ENCODE results near the gene SARM1.

Gene SARM1

GRCh38 chr17:28342313-28342712 is 29.2 kb upstream of the SARM1 start:
- no peak for DNase-seq

GRCh38 chr17:28343491-28343932 is 28.0 kb upstream of the SARM1 start:
- DNase-seq = no peak

GRCh38 chr17:28344011-28344410 is 27.5 kb upstream of the SARM1 start:
- no peak for DNase-seq

- no peak for DNase-seq
Observed at GRCh38 chr17:28344435-28344901, 27.0 kb upstream of the SARM1 start.

GRCh38 chr17:28345419-28346198 is 25.9 kb upstream of the SARM1 start:
- DNase-seq = no peak

- no peak for DNase-seq
Observed at GRCh38 chr17:28346199-28346580, 25.3 kb upstream of the SARM1 start.

GRCh38 chr17:28346746-28347246 is 24.7 kb upstream of the SARM1 start:
- DNase-seq = no peak

GRCh38 chr17:28347261-28347891 is 24.1 kb upstream of the SARM1 start:
- DNase-seq = no peak

GRCh38 chr17:28348979-28349378 is 22.5 kb upstream of the SARM1 start:
- no peak for DNase-seq

GRCh38 chr17:28350271-28350670 is 21.2 kb upstream of the SARM1 start:
- DNase-seq = no peak

GRCh38 chr17:28357061-28357900 is 14.2 kb upstream of the SARM1 start, which contains the start of gene POLDIP2:
TSS of gene POLDIP2 (minus strand) at chr17:28357527. CDS start at chr17:28357448, 79 bp downstream.
- DNase-seq = peak; percentile 94

- DNase-seq = no peak
Observed at GRCh38 chr17:28357901-28358197, 13.6 kb upstream of the SARM1 start.

- DNase-seq = no peak
Observed at GRCh38 chr17:28363186-28363585, 8.3 kb upstream of the SARM1 start.

GRCh38 chr17:28363776-28364650 is 7.5 kb upstream of the SARM1 start:
- no peak for DNase-seq

- DNase-seq = no peak
Observed at GRCh38 chr17:28364665-28365363, 6.7 kb upstream of the SARM1 start, which contains the start of gene SEBOX. TSS of gene SEBOX (minus strand) at chr17:28365199. CDS start at chr17:28365151, 48 bp downstream.

GRCh38 chr17:28365487-28365886 is 6.0 kb upstream of the SARM1 start:
- DNase-seq = no peak

GRCh38 chr17:28366605-28367004 is 4.9 kb upstream of the SARM1 start:
- no peak for DNase-seq

- no peak for DNase-seq
Observed at GRCh38 chr17:28367641-28368305, 3.7 kb upstream of the SARM1 start.

- no peak for DNase-seq
Observed at GRCh38 chr17:28368306-28368831, 3.1 kb upstream of the SARM1 start.

GRCh38 chr17:28368915-28369683 is 2.4 kb upstream of the SARM1 start:
- no peak for DNase-seq
